Common myeloid progenitor, CD34-positive (primary cell): ENCODE data around the gene COL15A1.
A peak's percentile ranks its signal among the peaks of the same experiment; 100 is the strongest.

Experiments used
- CTCF ChIA-PET: fragments of 350-600 bp; sonication (Branson Sonifier 250); formaldehyde crosslinking; loops from one replicate; lab custom pipeline; 2021; ENCODE audit warnings: antibody characterized with exemption; lab: Charles Lee
- POLR2A ChIA-PET: fragments of 350-600 bp; sonication (Branson Sonifier 250); formaldehyde crosslinking; loops from one replicate; lab custom pipeline; 2021; ENCODE audit warnings: antibody characterized with exemption; lab: Charles Lee
- DNase-seq, 3 donors: peaks; one replicate each; pipeline versions ENCODE4 v3.0.0 to v3.0.0-alpha.2; 2013
- H3K27ac ChIP-seq, 2 experiments: 1 replicate in 1 of 2; 2 replicates in 1 of 2; pipeline ENCODE4 v1.7.0; 2013; ENCODE audit warnings: inconsistent platforms in 2 of 2, low read length in 2 of 2, mild to moderate bottlenecking in 2 of 2, low read depth in 1 of 2, moderate library complexity in 1 of 2; ENCODE audit not compliant: severe bottlenecking in 2 of 2, insufficient read depth in 1 of 2, poor library complexity in 1 of 2
- H3K27me3 ChIP-seq, 5 experiments: replicated peaks in 2 of 5; 1 replicate in 3 of 5; 2 replicates in 2 of 5; pipeline versions ENCODE4 v1.6.1 to v1.7.0; 2013; ENCODE audit warnings: low read length in 4 of 5, mild to moderate bottlenecking in 2 of 5, moderate library complexity in 2 of 5, inconsistent platforms in 1 of 5; ENCODE audit not compliant: insufficient read depth in 5 of 5, control insufficient read depth in 4 of 5
- H3K36me3 ChIP-seq, 4 experiments: 1 replicate in 2 of 4; 2 replicates in 2 of 4; pipeline versions ENCODE4 v1.6.1 to v1.7.0; 2013; ENCODE audit warnings: low read length in 3 of 4, control low read depth in 1 of 4, mild to moderate bottlenecking in 1 of 4; ENCODE audit not compliant: control insufficient read depth in 4 of 4, insufficient read depth in 4 of 4
- H3K4me1 ChIP-seq, 4 experiments: 1 replicate in 3 of 4; 2 replicates in 1 of 4; pipeline versions ENCODE4 v1.6.1 to v1.7.1; 2013; ENCODE audit warnings: low read length in 3 of 4, mild to moderate bottlenecking in 3 of 4, control low read depth in 1 of 4, inconsistent platforms in 1 of 4, moderate library complexity in 1 of 4; ENCODE audit not compliant: control insufficient read depth in 4 of 4, insufficient read depth in 4 of 4; ENCODE audit errors: control extremely low read depth in 1 of 4
- H3K4me3 ChIP-seq, 7 experiments: 1 replicate in 4 of 7; 2 replicates in 3 of 7; pipeline versions ENCODE4 v1.5.1 to v1.7.0; 2013; ENCODE audit warnings: mild to moderate bottlenecking in 7 of 7, low read length in 6 of 7, moderate library complexity in 6 of 7, inconsistent platforms in 2 of 7, low read depth in 2 of 7, control low read depth in 1 of 7; ENCODE audit not compliant: insufficient read depth in 4 of 7, control insufficient read depth in 1 of 7; ENCODE audit errors: extremely low read depth in 1 of 7
- H3K9me3 ChIP-seq, 5 experiments: 1 replicate in 4 of 5; 2 replicates in 1 of 5; pipeline versions ENCODE4 v1.6.1 to v1.7.1; 2013; ENCODE audit warnings: low read length in 4 of 5, mild to moderate bottlenecking in 2 of 5, inconsistent platforms in 1 of 5, low read depth in 1 of 5, moderate library complexity in 1 of 5; ENCODE audit not compliant: control insufficient read depth in 4 of 5, insufficient read depth in 2 of 5; ENCODE audit errors: control extremely low read depth in 1 of 5
- WGBS: methylation state at CpG from one replicate; pipeline ENCODE4 v1.1.5; 2013; ENCODE audit not compliant: insufficient coverage; 5-methylcytosine and 5-hydroxymethylcytosine counted together

Gene COL15A1

GRCh38 chr9:99074902-99075245, 131.2 kb downstream of the COL15A1 start:
- ChIA-PET CTCF (interaction anchor here (0.7 kb wide), 1 partner anchor 9 kb away, joined by 3 read pairs; no protein-coding TSS in a partner anchor), POLR2A (no interaction called here)
- Histone ChIP-seq H3K27ac (peak overlapping the region in 1 of 2 experiments; percentile 77), H3K36me3 (no peaks in the 10 kb centered on the region), H3K9me3 (no peaks in the 10 kb centered on the region), H3K27me3 (no peaks in the 10 kb centered on the region), H3K4me1 (peaks cover 3 to 34% (median 22%) of the 10 kb centered on the region in 4 experiments), H3K4me3 (no peak overlapping the region)
- 98% methylated on average over 3 of the region's 3 CpGs for WGBS
- no peak for DNase-seq

DNA sequence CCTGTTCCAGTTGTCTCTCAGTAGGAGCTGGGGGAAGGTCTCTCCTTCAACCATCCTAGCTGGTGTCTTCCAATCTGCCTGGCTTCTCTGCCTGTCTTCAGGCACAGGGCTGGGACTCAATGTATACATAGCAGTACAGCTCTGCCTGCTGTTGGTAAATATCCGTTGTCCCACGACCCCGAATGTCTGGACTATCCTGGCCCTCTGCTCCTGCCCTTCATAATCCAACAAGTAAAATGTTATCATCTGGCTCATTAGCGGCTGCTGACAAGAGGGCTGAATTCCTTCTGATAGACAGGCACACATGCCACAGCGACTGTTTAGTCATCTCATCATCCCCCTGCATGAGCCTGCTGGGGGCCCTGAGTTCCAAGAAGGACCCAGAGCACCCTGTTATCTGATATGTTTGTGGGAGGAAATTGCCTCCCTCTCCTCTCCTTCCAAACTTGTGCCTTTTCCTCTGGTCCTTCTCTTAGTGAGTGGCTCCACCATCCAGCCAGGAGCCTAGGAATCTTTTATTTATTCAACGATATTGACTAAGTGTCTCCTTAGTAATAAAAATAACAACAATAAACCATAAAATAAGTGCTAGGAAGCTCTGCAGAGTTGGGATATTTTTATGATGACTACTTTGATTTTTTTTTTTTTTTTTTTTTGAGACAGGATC, 131.7 kb downstream of the COL15A1 start:
- Histone ChIP-seq H3K4me1 (peaks cover 3 to 34% (median 22%) of the 10 kb centered on the region in 4 experiments), H3K27me3 (no peaks in the 10 kb centered on the region), H3K9me3 (no peaks in the 10 kb centered on the region), H3K4me3 (no peak overlapping the region), H3K27ac (peak overlapping the region in 1 of 2 experiments; percentile 77), H3K36me3 (no peaks in the 10 kb centered on the region)
- ChIA-PET CTCF (interaction anchor here (0.7 to 1.5 kb wide), 3 partner anchors 9 to 952 kb away, joined by 3 to 6 read pairs (median 3); partner anchors contain the start of gene TGFBR1), POLR2A (no interaction called here)
- DNase-seq = peak in 2 of 3 donors; percentile 41 to 57
- WGBS = 74% methylated on average over 5 of the region's 6 CpGs

DNA sequence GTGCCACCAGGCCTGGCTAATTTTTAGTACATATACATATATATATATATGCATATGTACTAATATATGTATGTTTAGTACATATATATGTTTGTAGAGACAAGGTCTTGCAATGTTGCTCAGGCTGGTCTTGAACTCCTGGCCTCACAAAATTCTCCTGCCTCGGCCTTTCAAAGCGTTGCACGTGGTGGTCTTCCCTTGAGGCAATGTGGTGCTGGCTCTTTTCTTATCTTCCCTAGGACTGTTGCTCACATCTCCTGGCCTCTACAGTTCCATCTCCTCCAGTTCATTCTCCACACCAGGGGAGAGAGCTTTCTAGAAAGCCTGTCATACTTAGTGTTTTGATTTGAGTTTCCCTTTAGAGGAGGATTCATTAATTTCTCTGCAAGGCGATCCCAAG, 132.3 kb downstream of the COL15A1 start:
- H3K4me1 ChIP-seq = peaks cover 3 to 34% (median 22%) of the 10 kb centered on the region in 4 experiments
- WGBS = 88% methylated on average over 4 of the region's 4 CpGs
- ChIA-PET CTCF (interaction anchor here (1.1 to 1.6 kb wide), 3 partner anchors 8 to 28 kb away, joined by 3 to 6 read pairs (median 4); partner anchors contain the start of gene TGFBR1), POLR2A (no interaction called here)
- H3K36me3 ChIP-seq = no peaks in the 10 kb centered on the region
- H3K27ac ChIP-seq = no peak overlapping the region
- no peak for DNase-seq
- no peaks in the 10 kb centered on the region for H3K27me3 ChIP-seq
- no peak overlapping the region for H3K4me3 ChIP-seq
- H3K9me3 ChIP-seq = no peaks in the 10 kb centered on the region

DNA sequence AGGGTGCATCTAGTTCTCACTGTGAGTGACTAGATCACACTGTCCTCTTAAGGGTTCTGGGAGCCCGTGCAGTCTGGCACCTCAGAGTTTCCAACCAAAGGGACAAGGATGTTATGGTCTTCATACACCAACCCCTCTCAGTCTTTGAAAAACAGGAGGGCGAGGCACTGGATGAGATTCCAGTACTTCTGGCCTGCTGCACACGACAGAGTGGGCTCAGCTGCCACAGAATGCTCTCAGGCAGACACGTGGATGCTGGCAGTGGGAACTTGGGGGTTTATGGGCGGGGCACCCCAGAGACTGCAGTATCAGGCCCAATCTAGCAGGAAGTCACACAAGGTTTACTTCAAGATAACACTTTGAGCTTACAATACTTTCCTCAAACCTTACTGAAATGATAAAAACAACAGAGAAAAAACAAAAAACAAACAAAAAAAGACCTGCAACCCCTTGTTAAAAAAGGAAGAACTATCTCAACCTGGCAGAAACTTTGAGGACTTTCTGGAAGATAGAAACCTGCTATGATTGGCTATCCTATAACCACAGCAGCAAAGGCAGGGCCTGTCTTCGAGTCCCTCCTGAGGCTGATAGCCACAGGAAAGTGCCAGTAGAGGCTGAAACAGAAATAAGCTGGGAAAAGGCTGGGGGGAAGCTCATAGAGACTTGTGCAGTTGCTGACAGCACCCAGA, 132.9 kb downstream of the COL15A1 start:
- Histone ChIP-seq H3K4me1 (peaks cover 3 to 34% (median 22%) of the 10 kb centered on the region in 4 experiments), H3K4me3 (no peak overlapping the region), H3K36me3 (no peaks in the 10 kb centered on the region), H3K27me3 (no peaks in the 10 kb centered on the region), H3K27ac (peak overlapping the region; percentile 42 to 85), H3K9me3 (no peaks in the 10 kb centered on the region)
- DNase-seq = peak; percentile 92 to 98 (median 95)
- 9% methylated on average over 5 of the region's 6 CpGs for WGBS
- ChIA-PET POLR2A (no interaction called here), CTCF (interaction anchor here (1.1 to 1.6 kb wide), 3 partner anchors 9 to 27 kb away, joined by 3 to 6 read pairs (median 4); partner anchors contain the start of gene TGFBR1)

DNA sequence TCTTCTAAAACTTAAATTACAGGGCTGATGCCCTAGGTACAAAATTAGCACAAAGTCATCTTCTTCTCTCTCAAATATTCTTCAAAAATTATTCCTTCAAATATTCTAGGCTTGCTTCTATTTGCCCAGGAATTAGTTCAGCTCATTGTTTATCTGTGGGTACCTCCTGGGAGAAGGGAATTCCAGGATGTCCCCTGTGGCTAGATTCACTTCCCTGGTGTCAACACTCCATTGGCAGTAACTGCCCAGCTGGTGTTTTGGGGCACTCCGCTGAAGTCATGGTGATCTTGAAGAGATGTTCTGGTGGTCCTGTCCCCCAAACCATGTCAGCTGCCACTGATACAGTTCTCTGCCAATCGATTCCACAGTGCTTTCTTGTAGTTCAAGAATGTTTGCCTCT, 135.0 kb downstream of the COL15A1 start:
- Histone ChIP-seq H3K9me3 (no peaks in the 10 kb centered on the region), H3K27me3 (no peaks in the 10 kb centered on the region), H3K27ac (no peak overlapping the region), H3K4me1 (peaks cover 3 to 34% (median 22%) of the 10 kb centered on the region in 4 experiments), H3K36me3 (no peaks in the 10 kb centered on the region), H3K4me3 (no peak overlapping the region)
- no peak for DNase-seq
- POLR2A ChIA-PET = no interaction called here
- CTCF ChIA-PET = interaction anchor here (0.6 to 3.8 kb wide), 5 partner anchors 10 to 63 kb away, joined by 3 to 12 read pairs (median 3); no protein-coding TSS in a partner anchor
- WGBS = 75% methylated on average over 1 of the region's 2 CpGs

- Histone ChIP-seq H3K4me1 (peaks cover 3 to 34% (median 22%) of the 10 kb centered on the region in 4 experiments), H3K4me3 (no peak overlapping the region), H3K9me3 (no peaks in the 10 kb centered on the region), H3K27me3 (no peaks in the 10 kb centered on the region), H3K36me3 (no peaks in the 10 kb centered on the region), H3K27ac (no peak overlapping the region)
- ChIA-PET POLR2A (no interaction called here), CTCF (interaction anchor here (0.6 to 3.8 kb wide), 3 partner anchors 10 to 23 kb away, joined by 3 to 12 read pairs (median 3); no protein-coding TSS in a partner anchor)
- no peak for DNase-seq
- 100% methylated on average over 1 of the region's 3 CpGs for WGBS
Observed at GRCh38 chr9:99079542-99079941, 135.8 kb downstream of the COL15A1 start.
